HL-60 (cell line): Measurements from ENCODE around the gene DZIP1.

ENCODE experiments used
- GABPA ChIP-seq: IDR thresholded peaks from 2 replicates; pipeline ENCODE4 v1.6.1; 2012; ENCODE audit warnings: low read depth
- POLR2AphosphoS5 ChIP-seq: IDR thresholded peaks from 2 replicates; pipeline ENCODE4 v1.6.1; 2012; ENCODE audit warnings: low read depth
- TF ChIP-seq, protein P1 (sequence below): IDR thresholded peaks from one replicate; pipeline ENCODE4 v1.5.1; 2011; ENCODE audit warnings: low read length, control low read depth, inconsistent platforms; ENCODE audit not compliant: insufficient read depth

DNA sequence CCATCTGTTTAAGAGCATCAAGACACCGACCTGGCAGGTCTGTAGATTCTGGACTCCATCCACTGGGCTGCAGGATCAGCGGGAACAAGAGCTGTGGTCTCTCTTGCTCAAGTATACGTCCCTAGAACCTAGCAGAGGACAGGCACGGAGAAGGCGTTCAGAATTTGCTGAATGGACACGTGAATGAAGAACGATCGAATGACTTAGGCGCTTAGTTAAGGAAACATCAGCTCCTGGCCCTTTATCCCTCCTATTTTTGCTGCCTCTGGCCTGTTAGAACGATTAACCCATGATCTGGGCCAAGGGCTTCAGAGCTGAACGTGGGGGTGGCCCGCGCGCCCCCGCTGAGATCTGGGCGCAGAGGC is 953 bp downstream of the DZIP1 start:
- TF ChIP-seq, protein P1, sequence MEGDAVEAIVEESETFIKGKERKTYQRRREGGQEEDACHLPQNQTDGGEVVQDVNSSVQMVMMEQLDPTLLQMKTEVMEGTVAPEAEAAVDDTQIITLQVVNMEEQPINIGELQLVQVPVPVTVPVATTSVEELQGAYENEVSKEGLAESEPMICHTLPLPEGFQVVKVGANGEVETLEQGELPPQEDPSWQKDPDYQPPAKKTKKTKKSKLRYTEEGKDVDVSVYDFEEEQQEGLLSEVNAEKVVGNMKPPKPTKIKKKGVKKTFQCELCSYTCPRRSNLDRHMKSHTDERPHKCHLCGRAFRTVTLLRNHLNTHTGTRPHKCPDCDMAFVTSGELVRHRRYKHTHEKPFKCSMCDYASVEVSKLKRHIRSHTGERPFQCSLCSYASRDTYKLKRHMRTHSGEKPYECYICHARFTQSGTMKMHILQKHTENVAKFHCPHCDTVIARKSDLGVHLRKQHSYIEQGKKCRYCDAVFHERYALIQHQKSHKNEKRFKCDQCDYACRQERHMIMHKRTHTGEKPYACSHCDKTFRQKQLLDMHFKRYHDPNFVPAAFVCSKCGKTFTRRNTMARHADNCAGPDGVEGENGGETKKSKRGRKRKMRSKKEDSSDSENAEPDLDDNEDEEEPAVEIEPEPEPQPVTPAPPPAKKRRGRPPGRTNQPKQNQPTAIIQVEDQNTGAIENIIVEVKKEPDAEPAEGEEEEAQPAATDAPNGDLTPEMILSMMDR: no peak
- no peak for TF ChIP-seq POLR2AphosphoS5
- TF ChIP-seq GABPA: no peak
